Endothelial cell of umbilical vein (primary cell): ENCODE measurements around the gene DENND1A. TPM values are rescaled to one million over a fixed set of nuclear protein-coding genes. Genes with fewer than 3 reads are reported as not detected.

ENCODE experiments used
- BruUV-seq: library from RNA; stranded (reverse); fragments of 400-500 nt; replicated peaks from 2 replicates; lab custom pipeline; 2021; lab: Mats Ljungman, UMichigan
- CTCF ChIA-PET: fragments of 300-600, 350-600 bp; sonication (Branson Sonifier 250); formaldehyde crosslinking; loops from one replicate; lab custom pipeline; 2021; ENCODE audit warnings: antibody characterized with exemption, inconsistent platforms; lab: Charles Lee
- POLR2A ChIA-PET: fragments of 300-600, 350-600 bp; sonication (Branson Sonifier 250); formaldehyde crosslinking; loops from one replicate; lab custom pipeline; 2021; ENCODE audit warnings: antibody characterized with exemption, inconsistent platforms; lab: Charles Lee
- DNase-seq: peaks from one replicate; pipeline ENCODE4 v3.0.0-alpha.2; 2011; ENCODE audit warnings: low read depth, low spot score
- FAIRE-seq: peaks from 2 replicates; lab custom pipeline; 2011; peaks lifted over from hg19 to GRCh38; lab: Jason Lieb, UNC
- H2AFZ ChIP-seq: 2 replicates; pipeline ENCODE4 v1.6.0; 2012; ENCODE audit warnings: low read depth, low read length, control low read depth, inconsistent platforms
- H3K27ac ChIP-seq: 2 replicates; pipeline ENCODE4 v1.5.1; 2011; ENCODE audit warnings: low read depth, mild to moderate bottlenecking, control low read depth, low read length, moderate library complexity; ENCODE audit not compliant: insufficient read depth
- H3K27me3 ChIP-seq, 2 experiments: 2 replicates each; pipeline versions ENCODE4 v1.6.0 to v1.6.1; 2011; ENCODE audit warnings: low read length in 2 of 2, mixed read lengths in 1 of 2; ENCODE audit not compliant: control insufficient read depth in 2 of 2, insufficient read depth in 2 of 2
- H3K36me3 ChIP-seq, 2 experiments: 2 replicates in 1 of 2; 3 replicates in 1 of 2; pipeline ENCODE4 v1.5.1; 2011; ENCODE audit warnings: low read length in 2 of 2, mild to moderate bottlenecking in 1 of 2, moderate library complexity in 1 of 2; ENCODE audit not compliant: control insufficient read depth in 2 of 2, insufficient read depth in 2 of 2; ENCODE audit errors: extremely low read depth in 1 of 2
- H3K4me1 ChIP-seq: 3 replicates; pipeline ENCODE4 v1.5.1; 2011; ENCODE audit warnings: mild to moderate bottlenecking, low read length; ENCODE audit not compliant: control insufficient read depth, insufficient read depth; ENCODE audit errors: extremely low read depth
- H3K4me2 ChIP-seq: 2 replicates; pipeline ENCODE4 v1.6.1; 2011; ENCODE audit warnings: low read length, control low read depth, mixed read lengths; ENCODE audit not compliant: insufficient read depth
- H3K4me3 ChIP-seq, 3 experiments: fragments of 200-600 bp in 1 of 3; sonication (generic), shearing (Covaris generic) in 1 of 3; replicated peaks in 1 of 3; 2 replicates each; pipeline ENCODE4 v1.5.1; 2011 to 2016; ENCODE audit warnings: control low read depth in 3 of 3, low read length in 3 of 3, mild to moderate bottlenecking in 2 of 3, inconsistent platforms in 1 of 3, low read depth in 1 of 3, moderate library complexity in 1 of 3; ENCODE audit not compliant: insufficient read depth in 1 of 3
- H3K79me2 ChIP-seq: 2 replicates; pipeline ENCODE4 v1.6.0; 2012; ENCODE audit warnings: low read length, inconsistent platforms; ENCODE audit not compliant: control insufficient read depth, insufficient read depth
- H3K9ac ChIP-seq: replicated peaks from 2 replicates; pipeline ENCODE3; 2011; ENCODE audit warnings: low read length, control low read depth; ENCODE audit not compliant: insufficient read depth; ENCODE audit errors: extremely low read depth
- H3K9me1 ChIP-seq: replicated peaks from 3 replicates; pipeline ENCODE4 v1.6.0; 2011; ENCODE audit warnings: mild to moderate bottlenecking, low read length; ENCODE audit not compliant: control insufficient read depth, insufficient read depth; ENCODE audit errors: extremely low read depth
- H3K9me3 ChIP-seq: replicated peaks from 2 replicates; pipeline ENCODE4 v1.5.1; 2012; ENCODE audit warnings: low read length, inconsistent platforms; ENCODE audit not compliant: control insufficient read depth, insufficient read depth
- H4K20me1 ChIP-seq: replicated peaks from 2 replicates; pipeline ENCODE3; 2011; ENCODE audit warnings: mild to moderate bottlenecking, low read length; ENCODE audit not compliant: control insufficient read depth, insufficient read depth; ENCODE audit errors: extremely low read depth
- EZH2 ChIP-seq: IDR thresholded peaks from 2 replicates; pipeline ENCODE4 v1.6.1; 2012; ENCODE audit warnings: borderline replicate concordance, low read depth, mild to moderate bottlenecking, moderate library complexity, low read length, inconsistent platforms; ENCODE audit not compliant: severe bottlenecking
- FOS ChIP-seq: IDR thresholded peaks from 2 replicates; pipeline ENCODE4 v1.6.1; 2011; ENCODE audit warnings: mild to moderate bottlenecking, low read length, moderate library complexity, borderline replicate concordance; ENCODE audit not compliant: insufficient read depth
- GATA2 ChIP-seq: IDR thresholded peaks from 2 replicates; pipeline ENCODE4 v1.7.0; 2011; ENCODE audit warnings: low read depth, mild to moderate bottlenecking, moderate library complexity, mixed read lengths, low read length; ENCODE audit not compliant: insufficient read length, insufficient read depth
- JUN ChIP-seq: IDR thresholded peaks from 2 replicates; pipeline ENCODE4 v1.6.1; 2011; ENCODE audit warnings: borderline replicate concordance, low read depth; ENCODE audit not compliant: insufficient read length, insufficient read depth
- MYC ChIP-seq: IDR thresholded peaks from one replicate; pipeline ENCODE4 v1.6.1; 2011; ENCODE audit warnings: mild to moderate bottlenecking, low read depth, low read length
- POLR2A ChIP-seq: IDR thresholded peaks from 2 replicates; pipeline ENCODE4 v1.6.1; 2012; ENCODE audit warnings: low read depth, mild to moderate bottlenecking, control low read depth, low read length
- POLR2AphosphoS5 ChIP-seq: IDR thresholded peaks from 2 replicates; pipeline ENCODE4 v1.6.1; 2012; ENCODE audit warnings: low read depth, mild to moderate bottlenecking, control low read depth, low read length, moderate library complexity; ENCODE audit not compliant: insufficient read depth
- dilution Hi-C: fragments of 300-500 bp; cut with MboI; formaldehyde crosslinking; loops from one replicate; pipeline ENCODE4 v1.15.0; 2019; ENCODE audit warnings: low sequenced_read_pairs; ENCODE audit not compliant: extremely low pct_ligation_motif_present
- intact Hi-C: fragments of 100-400 bp; cut with micrococcal nuclease; formaldehyde crosslinking; loops from one replicate; pipeline ENCODE4 v1.10.0; 2022
- polyA plus RNA-seq, 4 experiments: library from polyadenylated mRNA; depleted of rRNA in 3 of 4; stranded (reverse) in 3 of 4; unstranded in 1 of 4; fragments of >200 nt; gene quantifications; 2 replicates each; pipeline versions ENCODE4 v1.2.1 to v1.2.3, GENCODE V29; 2011 to 2012; ENCODE audit warnings: missing spikeins in 1 of 4
- total RNA-seq: library from RNA; stranded (reverse); gene quantifications from 2 replicates; pipeline ENCODE4 v1.2.3, GENCODE V29; 2021
- TF ChIP-seq, protein P1 (sequence below), 2 donors: IDR thresholded peaks; 1 replicate in 1 of 2; 2 replicates in 1 of 2; pipeline ENCODE4 v1.5.1; 2011; ENCODE audit warnings: low read length in 2 of 2, mild to moderate bottlenecking in 2 of 2, moderate library complexity in 2 of 2, control low read depth in 1 of 2, inconsistent platforms in 1 of 2, low read depth in 1 of 2; ENCODE audit not compliant: insufficient read depth in 1 of 2; ENCODE audit errors: extremely low read depth in 1 of 2
- TF ChIP-seq, protein P2 (sequence below): IDR thresholded peaks from 2 replicates; pipeline ENCODE4 v1.6.1; 2011; ENCODE audit not compliant: insufficient read depth, insufficient read length

Gene DENND1A
- total and polyA plus RNA-seq, 2 donors (not counting 3 experiments of a cell fraction or from before 2014, with no cell fraction given), result 18.5 to 24.5 TPM

DNA sequence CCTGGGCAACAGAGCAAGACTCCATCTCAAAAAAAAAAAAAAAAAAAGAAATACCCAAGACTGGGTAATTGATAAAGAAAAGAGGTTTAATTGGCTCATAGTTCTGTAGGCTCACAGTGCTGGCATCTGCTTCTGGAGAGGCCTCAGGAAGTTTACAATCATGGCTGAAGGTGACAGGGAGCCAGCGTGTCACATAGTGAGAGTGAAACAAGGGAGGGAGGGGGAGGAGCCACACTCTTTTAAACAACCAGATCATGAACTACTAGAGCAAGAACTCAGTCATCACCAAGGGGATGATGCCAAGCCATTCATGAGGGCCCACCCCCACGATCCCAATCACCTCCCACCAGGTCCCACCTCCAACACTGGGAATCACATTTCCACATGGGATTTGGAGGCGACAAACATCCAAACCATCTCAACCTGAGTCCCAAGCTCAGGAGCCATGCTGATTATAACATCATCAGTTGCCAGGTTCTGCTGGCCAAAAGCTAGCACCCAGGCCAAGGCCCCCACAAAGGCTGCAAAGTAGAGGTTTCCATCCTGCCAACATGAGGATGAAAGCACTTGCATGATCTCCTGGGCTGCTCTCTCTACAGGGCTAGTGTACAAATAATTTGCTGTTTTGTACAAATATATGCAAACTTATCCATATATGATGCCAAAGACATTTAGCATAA is 15.3 kb downstream of the DENND1A start:
- Histone ChIP-seq H3K27ac (no peak overlapping the region), H3K36me3 (no peaks in the 10 kb centered on the region), H3K9me3 (no peaks in the 10 kb centered on the region), H3K27me3 (no peaks in the 10 kb centered on the region), H3K9me1 (no peaks in the 10 kb centered on the region), H4K20me1 (no peaks in the 10 kb centered on the region), H2AFZ (no peak overlapping the region), H3K4me2 (no peak overlapping the region), H3K4me3 (no peak overlapping the region), H3K79me2 (peaks cover 2% of the 10 kb centered on the region), H3K4me1 (no peaks in the 10 kb centered on the region), H3K9ac (no peak overlapping the region)
- FAIRE-seq, result no peak
- ChIA-PET POLR2A (no interaction called here), CTCF (no interaction called here)
- no TSS peak for BruUV-seq
- TF ChIP-seq POLR2AphosphoS5, result no peak
- TF ChIP-seq POLR2A, result no peak
- TF ChIP-seq GATA2, result no peak
- no peak for TF ChIP-seq JUN
- TF ChIP-seq MYC, result no peak
- no peak for TF ChIP-seq EZH2
- TF ChIP-seq, protein P1, sequence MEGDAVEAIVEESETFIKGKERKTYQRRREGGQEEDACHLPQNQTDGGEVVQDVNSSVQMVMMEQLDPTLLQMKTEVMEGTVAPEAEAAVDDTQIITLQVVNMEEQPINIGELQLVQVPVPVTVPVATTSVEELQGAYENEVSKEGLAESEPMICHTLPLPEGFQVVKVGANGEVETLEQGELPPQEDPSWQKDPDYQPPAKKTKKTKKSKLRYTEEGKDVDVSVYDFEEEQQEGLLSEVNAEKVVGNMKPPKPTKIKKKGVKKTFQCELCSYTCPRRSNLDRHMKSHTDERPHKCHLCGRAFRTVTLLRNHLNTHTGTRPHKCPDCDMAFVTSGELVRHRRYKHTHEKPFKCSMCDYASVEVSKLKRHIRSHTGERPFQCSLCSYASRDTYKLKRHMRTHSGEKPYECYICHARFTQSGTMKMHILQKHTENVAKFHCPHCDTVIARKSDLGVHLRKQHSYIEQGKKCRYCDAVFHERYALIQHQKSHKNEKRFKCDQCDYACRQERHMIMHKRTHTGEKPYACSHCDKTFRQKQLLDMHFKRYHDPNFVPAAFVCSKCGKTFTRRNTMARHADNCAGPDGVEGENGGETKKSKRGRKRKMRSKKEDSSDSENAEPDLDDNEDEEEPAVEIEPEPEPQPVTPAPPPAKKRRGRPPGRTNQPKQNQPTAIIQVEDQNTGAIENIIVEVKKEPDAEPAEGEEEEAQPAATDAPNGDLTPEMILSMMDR (IDR thresholded peaks at IDR 0.05; ENCODE audit: extremely low read depth in 1 of 2, insufficient read depth in 1 of 2, low read depth in 1 of 2, low read length in 2 of 2), result no peak
- TF ChIP-seq, protein P2, sequence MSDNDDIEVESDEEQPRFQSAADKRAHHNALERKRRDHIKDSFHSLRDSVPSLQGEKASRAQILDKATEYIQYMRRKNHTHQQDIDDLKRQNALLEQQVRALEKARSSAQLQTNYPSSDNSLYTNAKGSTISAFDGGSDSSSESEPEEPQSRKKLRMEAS, result no peak
- no peak for TF ChIP-seq FOS
- dilution Hi-C loops, result no loop called here
- intact Hi-C loops, result no loop called here
- no peak for DNase-seq
